ENCODE measurements around the gene GNAT2. TPM values are rescaled to one million over a fixed set of nuclear protein-coding genes. Genes with fewer than 3 reads are reported as not detected.

GNAT2 gene
- total RNA-seq, 1 donor from 2014 or later, result not detected

DNA sequence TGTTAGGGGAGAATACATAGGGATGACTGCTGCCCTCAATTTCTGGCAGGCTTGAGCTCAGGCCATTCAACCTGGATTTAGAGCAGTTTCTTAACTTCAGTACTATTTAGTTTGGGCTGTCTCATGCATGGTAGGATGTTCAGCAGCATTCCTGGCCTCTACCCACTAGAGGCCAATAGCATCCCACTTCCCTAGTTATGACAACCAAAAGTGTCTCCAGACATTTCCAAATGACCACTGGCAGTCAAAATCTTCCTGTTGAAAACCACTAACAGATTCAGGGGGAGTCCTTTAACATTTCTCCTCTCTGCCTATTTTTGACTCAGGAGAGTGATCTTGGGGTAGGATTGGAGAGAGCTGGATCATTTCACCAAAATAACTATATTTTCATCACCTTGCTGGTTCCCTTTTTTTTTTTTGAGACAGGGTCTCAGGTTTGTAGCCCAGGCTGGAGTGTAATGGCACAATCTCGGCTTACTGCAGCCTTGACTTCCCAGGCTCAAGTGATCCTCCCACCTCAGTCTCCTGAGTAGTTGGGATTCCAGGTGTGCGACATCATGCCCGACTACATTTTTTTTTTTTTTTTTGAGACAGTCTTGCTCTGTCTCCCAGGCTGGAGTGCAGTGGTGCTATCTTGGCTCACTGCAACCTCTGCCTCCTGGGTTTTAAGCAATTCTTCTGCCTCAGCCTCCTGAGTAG, 8.7 kb downstream of the GNAT2 start:
- DNase-seq (ENCODE audit: low read depth), result no peak
- H3K4me3 ChIP-seq (ENCODE audit: low read depth, low read length), result no peak overlapping the region
- TF ChIP-seq, protein P1, sequence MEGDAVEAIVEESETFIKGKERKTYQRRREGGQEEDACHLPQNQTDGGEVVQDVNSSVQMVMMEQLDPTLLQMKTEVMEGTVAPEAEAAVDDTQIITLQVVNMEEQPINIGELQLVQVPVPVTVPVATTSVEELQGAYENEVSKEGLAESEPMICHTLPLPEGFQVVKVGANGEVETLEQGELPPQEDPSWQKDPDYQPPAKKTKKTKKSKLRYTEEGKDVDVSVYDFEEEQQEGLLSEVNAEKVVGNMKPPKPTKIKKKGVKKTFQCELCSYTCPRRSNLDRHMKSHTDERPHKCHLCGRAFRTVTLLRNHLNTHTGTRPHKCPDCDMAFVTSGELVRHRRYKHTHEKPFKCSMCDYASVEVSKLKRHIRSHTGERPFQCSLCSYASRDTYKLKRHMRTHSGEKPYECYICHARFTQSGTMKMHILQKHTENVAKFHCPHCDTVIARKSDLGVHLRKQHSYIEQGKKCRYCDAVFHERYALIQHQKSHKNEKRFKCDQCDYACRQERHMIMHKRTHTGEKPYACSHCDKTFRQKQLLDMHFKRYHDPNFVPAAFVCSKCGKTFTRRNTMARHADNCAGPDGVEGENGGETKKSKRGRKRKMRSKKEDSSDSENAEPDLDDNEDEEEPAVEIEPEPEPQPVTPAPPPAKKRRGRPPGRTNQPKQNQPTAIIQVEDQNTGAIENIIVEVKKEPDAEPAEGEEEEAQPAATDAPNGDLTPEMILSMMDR (conservative IDR thresholded peaks at IDR 0.05; ENCODE audit: low read depth, low read length), result no peak

DNA sequence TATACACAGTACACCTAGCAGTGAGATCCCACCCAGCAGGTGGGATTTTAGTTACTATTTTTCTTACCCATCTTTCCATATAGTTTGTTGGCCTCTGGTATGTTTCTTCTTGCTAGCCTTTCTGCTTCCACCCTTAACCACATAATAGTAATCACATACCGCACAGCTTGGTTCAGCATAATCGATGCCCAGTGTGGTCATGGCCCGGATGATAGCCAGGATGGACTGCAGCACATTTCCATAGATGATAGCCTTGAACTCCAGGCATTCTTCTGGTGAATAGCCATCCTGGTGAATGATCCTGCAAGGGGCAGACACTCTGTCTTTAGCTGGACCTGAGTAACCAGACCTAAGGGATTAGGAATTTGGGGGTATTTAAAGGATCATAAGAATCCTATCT, 9.5 kb downstream of the GNAT2 start:
- no peak overlapping the region for H3K4me3 ChIP-seq (ENCODE audit: low read depth, low read length)
- no peak for DNase-seq (ENCODE audit: low read depth)
- TF ChIP-seq, protein P1 (conservative IDR thresholded peaks at IDR 0.05; ENCODE audit: low read depth, low read length), result no peak

DNA sequence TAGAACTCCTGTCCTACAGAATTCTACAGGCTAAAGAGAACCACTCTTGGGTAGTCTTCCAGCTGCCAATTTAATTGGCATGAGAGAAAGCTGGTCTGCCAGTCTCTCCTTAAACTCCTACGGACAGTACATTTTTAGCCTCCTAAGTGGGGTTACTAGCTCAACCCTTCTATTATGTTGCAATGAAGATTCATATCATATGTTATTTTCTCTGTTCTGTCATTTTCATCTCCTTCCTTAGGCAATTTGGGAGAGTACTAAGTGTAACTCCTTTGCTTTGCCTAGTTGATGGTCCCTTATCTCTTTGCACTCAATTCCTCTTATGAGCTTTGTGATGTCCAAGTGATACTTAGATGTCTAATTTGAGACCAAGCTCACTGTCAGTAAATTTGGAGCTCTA, 14.0 kb downstream of the GNAT2 start:
- no peak for DNase-seq (ENCODE audit: low read depth)
- H3K4me3 ChIP-seq (ENCODE audit: low read depth, low read length), result no peak overlapping the region
- TF ChIP-seq, protein P1 (conservative IDR thresholded peaks at IDR 0.05; ENCODE audit: low read depth, low read length), result no peak

DNA sequence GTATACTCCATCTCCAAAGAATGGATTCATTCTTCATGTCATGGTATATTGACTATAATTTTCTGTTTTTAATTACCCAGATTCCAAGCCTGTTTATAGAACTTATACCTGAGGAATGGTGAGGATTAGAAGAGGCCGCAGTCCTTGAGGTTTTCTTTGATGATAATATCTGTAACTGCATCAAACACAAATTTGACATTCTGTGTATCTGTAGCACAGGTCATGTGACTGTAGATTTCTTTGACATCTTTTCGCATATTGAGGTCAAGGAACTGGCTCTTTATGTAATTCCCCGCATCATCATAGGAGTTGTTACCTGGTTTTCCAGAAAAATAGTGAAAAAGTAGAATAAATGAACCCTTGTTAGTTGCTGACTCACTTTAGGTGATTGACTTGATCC, 16.2 kb downstream of the GNAT2 start:
- TF ChIP-seq, protein P1 (conservative IDR thresholded peaks at IDR 0.05; ENCODE audit: low read depth, low read length), result no peak
- DNase-seq (ENCODE audit: low read depth), result no peak
- H3K4me3 ChIP-seq (ENCODE audit: low read depth, low read length), result no peak overlapping the region

DNA sequence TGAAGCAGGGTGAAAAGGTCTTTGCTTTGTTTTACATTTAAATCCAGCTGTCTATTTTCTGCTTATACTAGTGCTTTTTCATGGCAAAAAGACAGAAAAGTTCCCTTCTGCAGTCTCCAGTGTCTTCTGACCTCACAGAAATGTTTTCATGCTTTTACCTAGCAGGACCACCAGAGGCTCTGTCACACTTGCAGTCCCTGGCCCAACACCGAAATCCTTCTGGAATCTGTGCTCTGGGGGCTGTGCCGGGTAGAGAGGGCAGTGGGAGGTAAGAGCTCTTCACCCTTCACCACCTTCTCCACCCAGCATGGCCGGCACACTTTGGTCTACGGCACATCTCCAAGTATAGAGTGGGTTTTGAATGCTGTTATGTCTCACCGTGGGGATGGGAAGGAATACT, 20.8 kb downstream of the GNAT2 start:
- DNase-seq (ENCODE audit: low read depth), result no peak
- TF ChIP-seq, protein P1 (conservative IDR thresholded peaks at IDR 0.05; ENCODE audit: low read depth, low read length), result peak; percentile 27
- H3K4me3 ChIP-seq (ENCODE audit: low read depth, low read length), result no peak overlapping the region

DNA sequence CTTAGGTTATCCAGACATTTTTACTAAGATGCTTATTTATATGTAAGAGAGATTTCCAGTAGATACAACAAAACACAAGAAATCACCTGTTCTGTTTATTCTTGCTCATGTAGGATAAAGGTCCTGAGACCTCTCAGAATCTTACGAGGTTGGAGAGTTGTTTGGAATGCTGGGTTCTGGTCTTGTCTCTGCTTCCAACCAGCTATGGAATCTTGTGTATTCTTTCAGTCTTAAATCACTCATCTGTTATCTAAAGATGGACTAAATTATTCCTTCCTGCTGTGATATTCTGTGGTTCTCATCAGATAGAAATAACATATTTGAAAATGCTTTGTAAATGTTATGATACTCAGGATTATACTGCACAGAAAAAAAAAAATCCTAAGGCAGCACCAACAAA, 21.3 kb downstream of the GNAT2 start:
- TF ChIP-seq, protein P1 (conservative IDR thresholded peaks at IDR 0.05; ENCODE audit: low read depth, low read length), result no peak
- no peak overlapping the region for H3K4me3 ChIP-seq (ENCODE audit: low read depth, low read length)
- no peak for DNase-seq (ENCODE audit: low read depth)

DNA sequence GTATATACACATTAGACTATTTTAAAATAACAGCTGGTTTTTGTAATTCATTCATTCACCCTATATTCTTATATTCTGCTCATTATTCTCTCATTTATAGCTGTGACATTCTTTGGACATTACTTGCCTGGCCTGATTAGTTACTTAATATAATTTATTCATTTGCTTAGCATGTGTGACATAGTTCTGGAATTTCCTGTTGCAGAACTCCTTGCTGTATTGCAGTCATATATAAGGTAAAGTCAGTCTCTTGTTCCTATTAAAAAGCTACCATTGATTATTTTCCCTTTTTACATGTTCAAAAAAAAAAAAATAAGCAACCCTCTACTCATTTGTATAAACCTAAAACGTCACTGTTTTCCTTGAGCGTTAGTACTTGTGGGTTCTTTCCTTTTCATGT, 23.9 kb downstream of the GNAT2 start:
- TF ChIP-seq, protein P1 (conservative IDR thresholded peaks at IDR 0.05; ENCODE audit: low read depth, low read length), result no peak
- DNase-seq (ENCODE audit: low read depth), result peak; percentile 60
- no peak overlapping the region for H3K4me3 ChIP-seq (ENCODE audit: low read depth, low read length)

Measured in epithelial cell of proximal tubule (primary cell).